ENCODE results near the gene MLXIPL. TPM values are rescaled to one million over a fixed set of nuclear protein-coding genes. Genes with fewer than 3 reads are reported as not detected.
"Not testable (repeated sequence)": the region's sequence is repeated elsewhere in the genome, so short reads cannot be mapped to it uniquely, and the experiment has no call there.

Gene MLXIPL
- total RNA-seq, 4 donors from 2014 or later, result 17.3 to 106 (median 28.4) TPM

- in situ Hi-C loops (cut with MboI; ENCODE audit: low pct_ligation_motif_present in 1 of 4, low pct_unique_long_range_greater_than_20kb in 1 of 4, low sequenced_read_pairs in 3 of 4), result loop anchor here in 1 of 4 donors (10.0 kb wide), 1 partner anchor 104 kb away; the partner anchor contains the start of gene STX1A
Measured at GRCh38 chr7:73611017-73611555, 13.2 kb downstream of the MLXIPL start.

GRCh38 chr7:73610105-73610504, 14.2 kb downstream of the MLXIPL start:
- Histone ChIP-seq H3K4me1 (peaks cover 0 to 29% (median 3%) of the 10 kb centered on the region in 4 donors), H3K9me3 (no peaks in the 10 kb centered on the region), H3K36me3 (no peaks in the 10 kb centered on the region), H3K27me3 (peaks cover 32% of the 10 kb centered on the region), H3K27ac (no peak overlapping the region), H3K4me3 (no peak overlapping the region)
- intact Hi-C loops (cut with DNase I; ENCODE audit: low total_unique reads), result no loop called here
- no peak for DNase-seq
- TF ChIP-seq CTCF (IDR thresholded peaks at IDR 0.05), result no peak
- no peak for TF ChIP-seq POLR2AphosphoS5 (IDR thresholded peaks at IDR 0.05)
- no peak for TF ChIP-seq EP300 (IDR thresholded peaks at IDR 0.05; ENCODE audit: low read depth)
- TF ChIP-seq POLR2A (IDR thresholded peaks at IDR 0.05), result no peak
- WGBS, 2 donors (ENCODE audit: low coverage in 1 of 2), result 72% methylated on average over 4 of the region's 4 CpGs; no CpG with 5 or more reads in 1 of the 2 donors
- in situ Hi-C loops (cut with MboI; ENCODE audit: low pct_ligation_motif_present in 1 of 4, low pct_unique_long_range_greater_than_20kb in 1 of 4, low sequenced_read_pairs in 3 of 4), result loop anchor here in 1 of 4 donors (10.0 kb wide), 1 partner anchor 105 kb away; the partner anchor contains the start of gene STX1A

More at GRCh38 chr7:73611017-73611555, 13.2 kb downstream of the MLXIPL start:
- intact Hi-C loops (cut with DNase I; ENCODE audit: low total_unique reads), result no loop called here
- Histone ChIP-seq H3K27me3 (peaks cover 35% of the 10 kb centered on the region), H3K9me3 (no peaks in the 10 kb centered on the region), H3K36me3 (no peaks in the 10 kb centered on the region), H3K4me1 (peaks cover 0 to 29% (median 3%) of the 10 kb centered on the region in 4 donors), H3K27ac (no peak overlapping the region), H3K4me3 (no peak overlapping the region)
- no peak for DNase-seq
- no peak for TF ChIP-seq POLR2AphosphoS5 (IDR thresholded peaks at IDR 0.05)
- 73 to 77% methylated on average over 3 to 11 of the region's 11 CpGs for WGBS, 2 donors (ENCODE audit: low coverage in 1 of 2)

- not testable (repeated sequence) for DNase-seq, H3K36me3 ChIP-seq, H3K4me3 ChIP-seq, H3K27ac ChIP-seq, H3K4me1 ChIP-seq, H3K9me3 ChIP-seq
- H3K27me3 ChIP-seq, result peaks cover 31% of the 10 kb centered on the region
- intact Hi-C loops (cut with DNase I; ENCODE audit: low total_unique reads), result loop anchor here (2.0 to 10.0 kb wide), 2 partner anchors 57 to 117 kb away; partner anchors contain the start of gene VPS37D
- 59% methylated on average over 5 of the region's 5 CpGs; no CpG with 5 or more reads in 1 of the 2 donors for WGBS, 2 donors (ENCODE audit: low coverage in 1 of 2)
- in situ Hi-C loops (cut with MboI; ENCODE audit: low pct_ligation_motif_present in 1 of 4, low pct_unique_long_range_greater_than_20kb in 1 of 4, low sequenced_read_pairs in 3 of 4), result loop anchor here in 3 of 4 donors (5.0 to 10.0 kb wide), 3 partner anchors 115 to 125 kb away; no protein-coding TSS in a partner anchor
Measured at GRCh38 chr7:73607692-73607983, 16.7 kb downstream of the MLXIPL start.

GRCh38 chr7:73606801-73607691, 17.3 kb downstream of the MLXIPL start:
- Histone ChIP-seq H3K36me3 (no peaks in the 10 kb centered on the region), H3K4me1 (peaks cover 0 to 4% (median 0%) of the 10 kb centered on the region in 4 donors), H3K4me3 (no peak overlapping the region), H3K27me3 (peaks cover 26% of the 10 kb centered on the region), H3K9me3 (no peaks in the 10 kb centered on the region), H3K27ac (no peak overlapping the region)
- 30% methylated on average over 36 of the region's 36 CpGs; no CpG with 5 or more reads in 1 of the 2 donors for WGBS, 2 donors (ENCODE audit: low coverage in 1 of 2)
- in situ Hi-C loops (cut with MboI; ENCODE audit: low pct_ligation_motif_present in 1 of 4, low pct_unique_long_range_greater_than_20kb in 1 of 4, low sequenced_read_pairs in 3 of 4), result loop anchor here in 3 of 4 donors (5.0 to 10.0 kb wide), 3 partner anchors 115 to 125 kb away; no protein-coding TSS in a partner anchor
- DNase-seq, result peak; percentile 48
- intact Hi-C loops (cut with DNase I; ENCODE audit: low total_unique reads), result loop anchor here (2.0 to 10.0 kb wide), 2 partner anchors 58 to 118 kb away; partner anchors contain the start of gene VPS37D
- TF ChIP-seq POLR2AphosphoS5 (IDR thresholded peaks at IDR 0.05), result no peak
- peak; percentile 89 to 99 (median 94) for TF ChIP-seq CTCF (IDR thresholded peaks at IDR 0.05)
